Measurements from ENCODE around the gene TPM4.
"Not testable (repeated sequence)": the region's sequence is repeated elsewhere in the genome, so short reads cannot be mapped to it uniquely, and the experiment has no call there.

Gene TPM4

DNA sequence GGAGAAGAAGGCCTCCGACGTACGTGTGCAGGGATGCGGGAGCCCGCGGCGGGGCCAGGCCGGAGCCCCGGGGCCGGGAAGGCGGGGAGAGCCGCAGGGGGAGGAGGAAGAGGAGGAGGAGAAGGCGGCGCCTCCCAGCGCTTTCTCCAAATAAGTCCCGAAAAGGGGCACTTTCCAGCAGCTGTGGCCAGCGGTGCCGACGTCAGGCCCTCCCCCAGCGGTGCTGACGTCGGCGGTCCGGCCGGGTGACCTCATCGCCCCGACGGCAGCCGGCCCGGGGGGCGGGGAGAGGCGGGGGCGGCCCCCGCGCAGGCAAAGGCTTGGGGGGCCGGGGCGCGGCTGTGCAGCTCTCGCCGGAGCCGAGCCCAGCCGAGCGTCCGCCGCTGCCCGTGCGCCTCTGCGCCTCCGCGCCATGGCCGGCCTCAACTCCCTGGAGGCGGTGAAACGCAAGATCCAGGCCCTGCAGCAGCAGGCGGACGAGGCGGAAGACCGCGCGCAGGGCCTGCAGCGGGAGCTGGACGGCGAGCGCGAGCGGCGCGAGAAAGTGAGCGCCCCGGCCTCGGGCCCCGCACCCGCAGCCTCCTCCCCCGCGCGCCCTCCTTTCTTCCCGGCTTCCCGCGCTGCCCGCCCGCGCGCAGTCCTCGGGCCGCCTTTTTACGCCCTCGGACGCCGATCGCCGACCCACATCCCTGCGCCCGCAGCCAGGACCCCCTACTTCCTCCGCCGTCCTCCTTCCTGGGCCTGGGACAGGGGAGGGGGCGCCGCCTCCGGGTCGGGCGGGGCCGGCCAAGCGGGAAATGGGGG, at the start of gene TPM4:
TPM4 (plus strand) TSS at position 342 of the 804 bp plus-strand sequence; CDS start at position 413, 71 bp downstream.
- peak; percentile 45 for DNase-seq

GRCh38 chr19:16026756-16027155, 49.5 kb upstream of the TPM4 start:
- DNase-seq, result no peak

GRCh38 chr19:16027528-16027927, 48.8 kb upstream of the TPM4 start:
- DNase-seq, result no peak

DNA sequence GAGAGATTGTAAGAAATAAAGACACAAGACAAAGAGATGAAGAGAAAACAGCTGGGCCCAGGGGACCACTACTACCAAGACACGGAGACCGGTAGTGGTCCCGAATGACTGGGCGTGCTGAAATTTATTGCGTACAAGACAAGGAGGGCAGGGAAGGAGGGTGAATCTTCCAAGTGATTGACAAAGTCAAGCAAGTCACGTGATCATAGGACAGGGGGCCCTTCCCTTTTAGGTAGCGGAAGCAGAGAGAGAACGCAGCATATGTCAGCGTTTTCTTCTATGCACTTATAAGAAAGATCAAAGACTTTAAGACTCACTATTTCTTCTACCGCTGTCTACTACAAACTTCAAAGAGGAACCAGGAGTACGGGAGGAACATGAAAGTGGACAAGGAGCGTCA, 46.1 kb upstream of the TPM4 start:
- not testable (repeated sequence) for DNase-seq

- no peak for DNase-seq
Observed at GRCh38 chr19:16030964-16031871, 45.1 kb upstream of the TPM4 start.

GRCh38 chr19:16031872-16032200, 44.5 kb upstream of the TPM4 start:
- DNase-seq, result no peak

- no peak for DNase-seq
Observed at GRCh38 chr19:16032509-16033135, 43.7 kb upstream of the TPM4 start.

- DNase-seq, result no peak
Observed at GRCh38 chr19:16033136-16033530, 43.2 kb upstream of the TPM4 start.

GRCh38 chr19:16033721-16034120, 42.6 kb upstream of the TPM4 start:
- no peak for DNase-seq

- DNase-seq, result no peak
Observed at GRCh38 chr19:16034180-16034579, 42.1 kb upstream of the TPM4 start.

DNA sequence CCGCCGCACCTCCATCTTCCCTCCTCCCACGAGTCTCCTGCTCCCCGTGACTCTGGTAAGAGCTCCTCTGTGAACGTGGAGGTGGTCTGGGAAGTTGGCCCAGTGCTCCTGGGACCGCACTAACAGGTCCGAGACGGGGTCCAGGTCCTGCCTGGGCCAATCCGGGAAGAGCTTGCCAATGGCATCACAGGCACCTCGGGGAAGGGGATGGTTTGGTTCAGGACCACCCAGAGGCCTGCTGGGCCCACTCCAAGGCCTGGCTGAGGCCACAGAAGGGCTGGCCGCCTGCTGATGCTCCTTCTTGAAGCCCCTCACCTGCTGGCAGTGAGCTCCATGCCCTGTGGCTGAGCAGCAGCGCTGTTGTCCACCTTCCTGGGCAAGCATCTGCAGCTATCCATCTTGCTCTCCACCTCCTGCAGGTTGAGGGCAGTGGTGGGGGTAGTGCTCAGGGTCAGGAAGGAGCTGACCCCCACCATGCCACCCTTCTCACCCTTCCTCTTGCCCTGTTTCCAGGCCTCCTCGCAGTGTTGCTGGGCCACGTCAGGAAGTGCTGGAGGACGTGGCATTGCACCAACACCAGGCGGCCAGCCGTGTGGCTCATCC, 41.2 kb upstream of the TPM4 start:
- DNase-seq, result no peak

GRCh38 chr19:16035601-16036297, 40.5 kb upstream of the TPM4 start:
- no peak for DNase-seq

GRCh38 chr19:16036397-16036925, 39.8 kb upstream of the TPM4 start:
- no peak for DNase-seq

- no peak for DNase-seq
Observed at GRCh38 chr19:16036941-16037340, 39.4 kb upstream of the TPM4 start.

GRCh38 chr19:16037424-16038195, 38.7 kb upstream of the TPM4 start:
- DNase-seq, result no peak

DNA sequence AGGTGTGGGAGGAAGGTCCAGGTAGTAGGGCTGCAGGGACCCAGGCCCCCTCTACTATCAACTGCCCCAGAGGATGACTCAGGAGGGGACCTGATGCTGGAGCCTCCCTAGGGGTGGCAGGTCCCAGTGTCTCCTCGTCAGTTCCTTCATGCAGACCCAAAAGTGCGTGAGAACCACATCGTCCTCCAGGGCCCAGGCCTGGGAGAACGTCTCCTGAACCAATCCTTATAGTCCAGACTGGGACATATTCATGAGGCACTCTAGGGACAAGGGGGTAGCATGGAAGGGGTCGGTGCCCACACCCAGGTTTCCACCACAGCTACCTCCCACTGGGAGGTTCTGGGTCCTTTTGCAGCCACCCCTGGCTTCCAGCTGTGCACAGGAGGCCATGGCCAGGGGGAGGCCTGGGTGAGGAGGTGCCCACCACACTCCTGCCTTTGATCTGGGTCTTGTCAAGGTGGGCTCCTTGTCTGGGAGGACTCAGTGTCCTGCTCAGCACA, 38.0 kb upstream of the TPM4 start:
- no peak for DNase-seq

DNA sequence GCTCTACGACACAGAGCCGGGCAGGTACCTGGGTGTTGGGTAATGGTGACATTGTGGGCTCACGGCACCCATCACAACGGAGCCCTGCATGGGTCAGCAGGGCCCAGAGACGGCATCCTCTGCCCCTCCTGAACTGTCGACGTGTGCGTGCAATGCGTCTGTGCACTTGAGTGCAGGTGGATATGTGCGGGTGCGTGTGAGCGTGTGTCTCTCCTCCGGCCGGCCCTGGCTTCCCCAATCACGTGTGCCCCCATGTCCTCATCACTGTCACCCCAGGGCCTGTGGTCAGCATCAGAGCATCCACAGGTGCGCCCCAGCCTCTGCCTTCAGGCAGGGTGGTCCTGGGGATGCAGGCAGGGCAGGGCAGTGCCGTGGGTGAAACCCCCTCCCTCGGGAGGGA, 37.2 kb upstream of the TPM4 start:
- no peak for DNase-seq

DNA sequence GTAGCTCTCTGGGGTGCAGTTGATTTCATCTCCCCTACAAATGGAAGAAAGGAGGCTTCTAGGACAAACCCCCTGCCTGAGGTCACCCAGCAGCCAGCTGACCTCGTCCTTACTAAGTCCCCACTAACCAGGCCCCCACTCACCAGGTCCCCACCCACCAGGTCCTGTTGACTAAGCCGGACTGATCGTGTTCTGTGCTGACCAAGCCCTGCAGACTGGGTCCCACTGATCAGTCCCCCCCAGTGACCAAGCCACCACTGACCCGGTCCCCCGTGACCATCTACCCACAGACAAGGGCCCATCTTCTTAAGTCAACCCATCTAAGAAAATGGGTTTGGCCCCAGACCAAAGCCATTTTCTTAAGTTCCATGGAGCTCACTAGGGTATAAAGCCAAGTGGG, 36.8 kb upstream of the TPM4 start:
- no peak for DNase-seq

- no peak for DNase-seq
Observed at GRCh38 chr19:16040642-16041041, 35.7 kb upstream of the TPM4 start.

DNA sequence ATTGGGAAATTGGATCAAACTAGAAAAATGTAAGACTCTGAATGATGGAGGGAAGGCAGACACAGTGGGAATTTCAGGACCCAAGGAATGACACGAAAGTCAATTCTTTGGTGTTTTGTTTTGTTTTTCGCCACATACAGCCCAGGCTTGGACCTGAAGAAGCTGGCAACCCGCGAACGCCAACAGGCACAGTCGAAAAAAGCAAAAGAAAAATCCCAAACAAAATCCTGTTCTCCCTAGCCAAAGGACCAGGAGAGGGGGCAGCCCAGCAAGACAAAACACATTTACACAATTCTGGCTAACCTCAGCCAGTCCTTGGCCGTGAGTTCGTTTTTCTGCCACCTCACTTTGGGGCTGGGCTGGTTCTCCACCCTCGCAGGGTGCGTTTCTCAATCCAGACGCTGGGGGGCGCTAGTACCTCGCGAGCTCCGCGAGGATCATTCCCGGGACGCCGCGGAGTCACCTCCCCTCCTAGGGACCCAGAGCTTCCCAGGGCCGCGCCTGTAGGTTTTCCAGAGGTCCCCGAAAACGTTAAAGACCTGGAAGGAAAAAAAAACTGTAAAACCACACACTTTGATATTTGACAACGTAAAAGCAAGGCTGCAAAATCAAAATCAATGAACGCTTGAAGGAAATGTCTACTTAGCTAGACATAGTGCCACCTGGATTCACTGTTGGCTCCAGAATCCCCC, 34.9 kb upstream of the TPM4 start:
- peak; percentile 23 for DNase-seq

- DNase-seq, result no peak
Observed at GRCh38 chr19:16041991-16042386, 34.3 kb upstream of the TPM4 start.
